ENCODE data around the gene PCDH9. TPM values are rescaled to one million over a fixed set of nuclear protein-coding genes. Genes with fewer than 3 reads are reported as not detected.
"Not testable (repeated sequence)": the region's sequence is repeated elsewhere in the genome, so short reads cannot be mapped to it uniquely, and the experiment has no call there.

The PCDH9 gene
- total RNA-seq, 1 experiment from 2014 or later, result 5.6 TPM

DNA sequence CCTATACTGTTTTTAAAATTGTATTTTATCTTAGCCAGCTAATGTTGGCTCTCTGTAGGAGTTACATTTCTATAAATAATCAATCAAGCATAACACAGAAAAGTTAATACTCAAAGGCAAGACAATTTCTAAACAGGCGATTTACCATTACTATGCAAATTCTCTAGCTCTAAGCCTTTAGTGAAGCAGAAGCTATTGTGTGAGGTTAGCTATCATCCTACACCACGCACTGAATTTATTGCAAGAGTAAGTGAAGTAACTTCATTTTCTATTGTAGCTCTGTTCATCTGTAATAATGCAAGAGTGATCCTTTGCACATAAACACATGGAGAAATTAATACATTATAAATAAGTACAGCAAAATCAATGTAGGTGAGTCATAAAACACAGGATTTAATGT, 439.3 kb downstream of the PCDH9 start:
- H3K36me3 ChIP-seq, result no peaks in the 10 kb centered on the region
- H3K27ac ChIP-seq, result no peak overlapping the region
- DNase-seq, result no peak
- H3K4me1 ChIP-seq, result peaks cover 10% of the 10 kb centered on the region
- H3K27me3 ChIP-seq, result no peaks in the 10 kb centered on the region
- no peak overlapping the region for H3K4me3 ChIP-seq
- no peaks in the 10 kb centered on the region for H3K9me3 ChIP-seq (replicated peaks)

DNA sequence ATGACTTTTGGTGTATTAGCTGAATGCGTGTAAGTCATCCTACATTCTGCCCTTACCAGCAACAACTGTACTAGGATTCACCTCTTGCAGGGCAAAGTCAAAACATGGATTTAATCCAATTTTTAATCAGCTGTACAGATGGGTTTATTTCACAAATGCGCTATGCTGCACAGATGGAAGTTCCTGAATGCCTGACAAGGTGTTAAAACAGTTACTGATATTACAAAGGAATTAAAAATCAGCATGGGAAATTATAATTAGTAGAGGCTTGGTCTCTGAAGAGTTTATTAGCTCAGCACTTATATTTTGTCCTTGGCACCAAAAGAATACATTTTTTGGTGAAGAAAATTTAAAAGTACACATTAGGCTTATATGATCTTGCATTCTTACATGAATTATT, 448.9 kb downstream of the PCDH9 start:
- H3K27me3 ChIP-seq, result no peaks in the 10 kb centered on the region
- no peak overlapping the region for H3K4me3 ChIP-seq
- DNase-seq, result no peak
- H3K9me3 ChIP-seq (replicated peaks), result no peaks in the 10 kb centered on the region
- no peaks in the 10 kb centered on the region for H3K4me1 ChIP-seq
- H3K36me3 ChIP-seq, result no peaks in the 10 kb centered on the region
- H3K27ac ChIP-seq, result no peak overlapping the region

DNA sequence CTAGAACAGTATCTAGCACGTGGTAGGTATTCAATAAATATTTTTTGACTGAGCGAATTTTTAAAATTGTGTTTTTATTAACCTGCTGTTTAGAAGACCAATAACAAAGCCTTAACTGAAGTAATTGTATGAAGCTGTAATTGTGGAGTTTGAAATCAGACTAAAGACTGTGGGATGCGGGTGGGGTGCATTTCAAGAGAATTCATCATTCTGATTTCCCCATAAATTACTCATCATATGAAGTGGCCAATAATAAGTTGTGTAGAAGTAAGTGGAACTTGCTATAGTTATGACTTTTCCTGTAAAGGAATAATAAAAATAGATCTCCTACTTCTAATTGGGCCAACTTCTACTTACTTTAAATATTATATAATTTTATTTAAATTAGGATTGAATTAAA, 449.3 kb downstream of the PCDH9 start:
- Histone ChIP-seq H3K4me3 (no peak overlapping the region), H3K9me3 (replicated peaks) (no peaks in the 10 kb centered on the region), H3K27ac (no peak overlapping the region), H3K4me1 (no peaks in the 10 kb centered on the region), H3K27me3 (no peaks in the 10 kb centered on the region), H3K36me3 (no peaks in the 10 kb centered on the region)
- DNase-seq, result no peak

DNA sequence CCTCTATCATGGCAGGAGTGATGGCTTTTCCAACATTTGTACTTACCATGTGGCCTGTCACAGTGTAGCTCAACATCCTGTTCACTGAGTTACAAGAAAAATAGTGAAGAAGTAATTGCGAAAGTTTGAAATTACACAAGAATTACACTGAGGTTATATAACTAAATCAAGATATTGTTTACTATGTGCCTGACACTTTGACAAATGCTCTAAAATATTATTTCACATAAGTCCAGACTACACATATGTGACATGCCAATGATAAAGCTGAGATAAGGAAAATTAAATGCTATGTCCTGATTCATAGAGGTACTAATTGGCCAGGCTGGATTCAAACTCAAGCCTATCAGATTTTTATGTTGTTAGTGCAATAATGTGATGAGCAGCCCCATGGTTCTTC, 451.7 kb downstream of the PCDH9 start:
- no peaks in the 10 kb centered on the region for H3K4me1 ChIP-seq
- no peaks in the 10 kb centered on the region for H3K36me3 ChIP-seq
- no peaks in the 10 kb centered on the region for H3K9me3 ChIP-seq (replicated peaks)
- H3K27ac ChIP-seq, result no peak overlapping the region
- H3K4me3 ChIP-seq, result no peak overlapping the region
- DNase-seq, result no peak
- H3K27me3 ChIP-seq, result no peaks in the 10 kb centered on the region

DNA sequence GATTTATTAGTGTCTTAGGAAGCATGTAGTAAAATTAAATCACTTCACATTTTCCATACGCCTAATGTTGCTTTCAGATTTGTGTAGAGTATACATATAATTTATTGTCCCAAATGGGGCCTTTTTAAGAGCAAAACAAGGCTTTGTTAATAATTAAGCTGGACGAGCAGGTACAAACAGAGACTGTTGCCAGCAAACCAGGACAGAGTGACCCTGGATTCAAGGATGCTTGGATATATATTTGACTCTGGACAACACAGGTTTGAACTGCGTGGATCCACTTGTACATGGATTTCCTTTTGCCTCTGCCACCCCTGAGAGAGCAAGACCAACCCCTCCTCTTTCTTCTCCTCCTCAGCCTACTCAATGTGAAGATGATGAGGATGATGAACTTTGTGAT, 454.9 kb downstream of the PCDH9 start:
- DNase-seq, result no peak
- no peaks in the 10 kb centered on the region for H3K36me3 ChIP-seq
- no peaks in the 10 kb centered on the region for H3K4me1 ChIP-seq
- H3K9me3 ChIP-seq (replicated peaks), result no peaks in the 10 kb centered on the region
- H3K27ac ChIP-seq, result no peak overlapping the region
- H3K4me3 ChIP-seq, result no peak overlapping the region
- H3K27me3 ChIP-seq, result no peaks in the 10 kb centered on the region

DNA sequence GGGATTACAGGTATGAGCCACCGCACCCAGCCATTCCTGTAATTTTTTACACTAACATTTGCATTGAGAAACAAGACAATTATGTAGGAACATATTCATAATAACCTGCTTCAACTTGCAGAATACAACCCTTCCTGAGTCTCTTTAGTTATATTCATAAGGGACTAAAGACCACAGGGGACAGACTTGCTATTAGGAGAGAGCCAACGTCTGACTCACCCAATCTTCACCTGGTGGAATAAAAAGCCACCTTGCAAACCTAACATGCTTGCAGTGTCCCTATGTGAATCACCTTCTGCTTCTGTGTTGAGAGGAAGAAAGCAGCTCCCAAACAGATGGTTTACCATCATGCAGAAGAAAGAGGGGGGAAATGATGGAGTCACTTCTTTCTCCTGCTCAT, 456.1 kb downstream of the PCDH9 start:
- DNase-seq, result no peak
- H3K9me3 ChIP-seq (replicated peaks), result no peaks in the 10 kb centered on the region
- H3K36me3 ChIP-seq, result no peaks in the 10 kb centered on the region
- no peak overlapping the region for H3K27ac ChIP-seq
- no peaks in the 10 kb centered on the region for H3K4me1 ChIP-seq
- H3K27me3 ChIP-seq, result no peaks in the 10 kb centered on the region
- H3K4me3 ChIP-seq, result no peak overlapping the region

DNA sequence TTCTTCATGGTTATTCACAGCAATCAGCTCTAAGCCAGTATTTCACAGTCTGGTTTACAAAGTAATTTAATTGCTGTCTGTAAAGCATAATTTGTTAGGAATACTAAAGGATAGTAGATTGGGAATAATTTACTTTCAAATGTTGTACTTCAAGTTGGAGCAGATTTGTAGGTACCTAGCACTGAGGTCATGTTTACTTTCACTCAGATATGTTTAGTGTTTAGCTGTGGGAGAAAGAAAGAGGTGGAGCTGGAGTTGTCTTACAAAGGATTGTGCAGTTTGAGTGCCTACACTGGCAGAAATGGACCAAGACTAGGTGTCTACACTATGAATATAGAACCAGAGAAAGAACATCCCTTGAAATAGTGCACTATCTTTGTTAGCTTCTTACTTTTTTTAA, 464.6 kb downstream of the PCDH9 start:
- Histone ChIP-seq H3K27ac (no peak overlapping the region), H3K27me3 (no peaks in the 10 kb centered on the region), H3K4me3 (no peak overlapping the region), H3K9me3 (replicated peaks) (peaks cover 3% of the 10 kb centered on the region; the same call in 1 of the 2 replicates), H3K36me3 (no peaks in the 10 kb centered on the region), H3K4me1 (no peaks in the 10 kb centered on the region)
- DNase-seq, result no peak

DNA sequence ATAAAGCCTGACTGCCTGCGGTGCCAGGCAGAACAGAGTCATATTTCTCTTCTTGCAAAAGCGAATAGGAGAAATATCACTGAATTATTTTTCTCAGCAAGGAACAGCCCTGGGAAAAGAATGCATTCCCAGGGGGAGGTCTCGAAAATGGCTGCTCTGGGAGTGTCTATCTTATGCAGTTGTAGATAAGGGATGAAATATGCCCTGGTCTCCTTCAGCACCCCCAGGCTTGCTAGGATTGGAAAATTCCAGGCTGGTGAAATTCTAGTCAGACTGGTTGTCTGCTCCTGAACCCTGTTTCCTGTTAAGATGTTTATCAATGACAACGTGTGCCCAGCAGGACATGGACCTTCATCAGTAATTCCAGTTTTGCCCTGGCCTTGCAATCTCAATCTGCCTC, 469.5 kb downstream of the PCDH9 start:
- H3K27me3 ChIP-seq; H3K27ac ChIP-seq; H3K9me3 ChIP-seq (replicated peaks); H3K4me3 ChIP-seq; H3K4me1 ChIP-seq; H3K36me3 ChIP-seq; DNase-seq: not testable (repeated sequence)

DNA sequence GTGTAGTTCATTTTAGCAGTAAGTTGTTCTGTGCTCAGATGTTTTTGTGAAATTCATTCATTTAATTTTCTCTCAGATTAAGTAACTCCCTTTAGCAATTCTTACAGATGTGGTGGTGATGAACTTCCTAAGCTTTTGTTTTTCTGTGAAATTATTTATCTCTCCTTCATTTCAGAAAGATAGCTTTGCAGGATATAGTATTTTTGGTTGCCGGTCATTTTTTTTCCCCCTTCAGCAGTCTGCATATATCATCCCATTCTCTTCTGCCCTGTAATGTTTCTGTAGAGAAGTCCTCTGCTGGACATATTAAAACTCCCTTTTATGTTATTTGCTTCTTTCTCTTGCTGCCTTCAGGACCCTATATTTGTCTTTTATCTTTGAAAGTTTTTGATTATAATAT, 470.2 kb downstream of the PCDH9 start:
- H3K4me1 ChIP-seq, result no peaks in the 10 kb centered on the region
- H3K27me3 ChIP-seq, result no peaks in the 10 kb centered on the region
- no peak for DNase-seq
- peaks cover 5% of the 10 kb centered on the region; the same call in 1 of the 2 replicates for H3K9me3 ChIP-seq (replicated peaks)
- H3K36me3 ChIP-seq, result no peaks in the 10 kb centered on the region
- H3K4me3 ChIP-seq, result no peak overlapping the region
- H3K27ac ChIP-seq, result no peak overlapping the region

DNA sequence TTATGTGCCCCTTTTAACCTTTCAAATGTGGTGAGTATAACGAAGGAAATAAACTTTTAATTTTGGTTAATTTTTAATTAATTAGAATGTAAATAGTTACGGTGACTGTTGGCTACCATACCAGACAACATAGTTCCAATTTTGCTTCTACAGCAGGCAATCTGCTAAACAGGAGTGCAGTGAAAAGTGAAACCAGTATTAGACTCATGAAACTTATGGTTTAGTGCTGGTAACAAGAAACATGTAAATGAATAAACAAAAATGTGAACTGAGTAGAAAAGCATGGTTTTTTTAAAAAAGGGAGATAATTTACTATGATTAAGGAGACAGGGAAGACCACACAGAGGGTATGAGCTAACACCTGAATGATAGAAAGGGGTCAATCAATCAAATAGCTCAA, 478.4 kb downstream of the PCDH9 start:
- Histone ChIP-seq H3K27me3 (no peaks in the 10 kb centered on the region), H3K4me1 (no peaks in the 10 kb centered on the region)
- DNase-seq, result no peak

DNA sequence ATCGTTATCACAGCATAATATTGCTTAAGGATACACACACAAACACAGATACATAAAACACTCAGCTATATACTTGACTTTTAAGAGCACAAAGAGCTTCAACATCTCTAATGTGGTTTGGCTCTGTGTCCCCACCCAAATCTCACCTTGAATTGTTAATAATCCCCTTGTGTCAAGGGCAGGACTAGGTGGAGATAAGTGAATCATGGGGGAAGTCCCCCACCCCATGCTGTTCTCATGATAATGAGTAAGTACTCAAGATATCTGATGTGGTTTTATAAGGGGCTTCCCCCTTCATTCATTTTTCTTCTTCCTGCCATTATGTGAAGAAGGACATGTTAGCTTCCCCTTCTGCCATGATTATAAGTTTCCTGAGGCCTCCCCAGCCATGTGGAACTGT, 481.4 kb downstream of the PCDH9 start:
- DNase-seq, result no peak
- H3K4me3 ChIP-seq, result no peak overlapping the region
- H3K36me3 ChIP-seq, result no peaks in the 10 kb centered on the region
- H3K9me3 ChIP-seq (replicated peaks), result no peaks in the 10 kb centered on the region
- no peaks in the 10 kb centered on the region for H3K4me1 ChIP-seq
- H3K27me3 ChIP-seq, result no peaks in the 10 kb centered on the region
- H3K27ac ChIP-seq, result no peak overlapping the region

More for the DNA sequence above, 478.4 kb downstream of the PCDH9 start:
- Histone ChIP-seq H3K36me3 (no peaks in the 10 kb centered on the region), H3K4me3 (no peak overlapping the region), H3K27ac (no peak overlapping the region), H3K9me3 (replicated peaks) (no peaks in the 10 kb centered on the region)

DNA sequence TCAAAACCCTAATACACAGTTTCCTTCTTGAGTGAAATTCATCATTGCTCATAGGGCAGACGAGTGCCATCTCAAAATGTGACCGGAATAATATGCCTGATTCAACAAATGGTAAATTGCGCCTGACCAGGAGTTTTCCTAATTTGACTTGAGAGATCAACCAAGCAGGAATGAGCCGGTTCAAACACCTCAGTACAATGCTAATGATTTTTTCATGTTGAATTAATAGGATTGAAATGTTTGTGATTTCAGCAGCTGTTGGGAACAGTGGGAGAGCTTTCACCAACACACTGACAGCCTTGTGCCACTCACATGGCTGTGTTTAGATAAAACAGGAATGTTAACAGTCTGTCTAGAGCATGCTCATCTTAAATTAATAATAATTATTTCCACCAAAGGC, 484.8 kb downstream of the PCDH9 start:
- H3K9me3 ChIP-seq (replicated peaks), result no peaks in the 10 kb centered on the region
- no peaks in the 10 kb centered on the region for H3K36me3 ChIP-seq
- no peak overlapping the region for H3K4me3 ChIP-seq
- H3K27me3 ChIP-seq, result no peaks in the 10 kb centered on the region
- no peak overlapping the region for H3K27ac ChIP-seq
- DNase-seq, result peak in 1 of 2 experiments; percentile 24
- H3K4me1 ChIP-seq, result no peaks in the 10 kb centered on the region

DNA sequence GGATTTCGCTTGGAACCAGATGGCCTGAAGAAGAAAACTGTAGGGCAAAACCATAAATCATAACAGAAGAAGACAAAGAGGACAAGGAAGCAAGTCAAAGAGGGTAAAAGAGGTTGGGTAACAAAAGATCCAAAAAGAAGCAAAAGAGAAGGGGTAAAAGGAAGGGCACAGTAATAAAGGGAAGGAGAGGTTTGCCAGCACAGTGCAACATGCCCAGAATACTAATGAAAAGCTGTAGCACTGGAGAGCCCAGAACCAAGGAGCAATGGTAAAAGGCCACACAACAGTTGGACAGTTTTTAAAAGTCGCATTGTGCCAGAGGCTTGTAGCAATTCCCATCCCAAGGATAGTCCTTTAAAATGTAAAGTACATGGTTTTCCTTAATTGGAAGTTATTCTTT, 506.6 kb downstream of the PCDH9 start:
- no peak overlapping the region for H3K27ac ChIP-seq
- DNase-seq, result no peak
- no peak overlapping the region for H3K4me3 ChIP-seq
- no peaks in the 10 kb centered on the region for H3K9me3 ChIP-seq (replicated peaks)
- no peaks in the 10 kb centered on the region for H3K4me1 ChIP-seq
- H3K27me3 ChIP-seq, result no peaks in the 10 kb centered on the region
- H3K36me3 ChIP-seq, result no peaks in the 10 kb centered on the region

DNA sequence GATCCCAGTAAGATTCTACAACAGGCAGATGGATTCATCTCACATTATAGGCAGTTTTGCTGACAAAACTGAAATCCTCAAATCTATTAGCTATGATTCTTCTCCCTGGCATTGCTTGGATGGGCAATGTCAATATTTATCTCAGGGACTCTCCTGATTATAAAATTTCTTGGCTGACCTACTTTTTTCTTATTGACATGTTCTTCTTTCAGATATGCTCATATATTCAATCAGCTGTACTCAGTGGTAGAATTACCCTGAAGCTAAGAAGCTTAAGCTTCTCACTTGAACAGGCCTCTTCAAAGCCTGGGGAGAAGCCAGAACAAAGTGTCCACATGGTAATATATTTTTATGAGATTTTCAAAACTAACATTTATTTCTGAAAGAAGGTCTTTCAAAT, 513.6 kb downstream of the PCDH9 start:
- H3K4me3 ChIP-seq, result no peak overlapping the region
- no peaks in the 10 kb centered on the region for H3K27me3 ChIP-seq
- no peaks in the 10 kb centered on the region for H3K9me3 ChIP-seq (replicated peaks)
- H3K4me1 ChIP-seq, result no peaks in the 10 kb centered on the region
- H3K36me3 ChIP-seq, result no peaks in the 10 kb centered on the region
- no peak for DNase-seq
- no peak overlapping the region for H3K27ac ChIP-seq

DNA sequence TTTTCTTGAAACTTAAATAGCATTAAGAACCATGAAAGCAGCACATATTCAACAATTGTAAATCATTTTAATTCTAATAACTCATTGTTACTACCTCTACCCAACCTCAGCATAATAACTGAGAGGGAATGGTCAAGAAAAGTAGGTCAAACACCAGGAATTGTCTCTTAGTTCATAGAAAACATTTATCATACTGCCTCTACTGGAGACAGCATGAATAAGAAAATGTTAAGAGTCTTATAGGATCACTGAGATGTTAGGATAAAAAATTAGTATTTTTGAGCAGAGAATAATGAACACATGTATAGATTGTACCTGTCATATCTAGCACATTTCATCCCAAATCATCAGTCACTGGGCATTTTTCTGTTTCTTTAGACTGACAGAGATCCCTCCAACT, 515.3 kb downstream of the PCDH9 start:
- H3K4me3 ChIP-seq, result no peak overlapping the region
- H3K27ac ChIP-seq, result no peak overlapping the region
- no peaks in the 10 kb centered on the region for H3K36me3 ChIP-seq
- H3K9me3 ChIP-seq (replicated peaks), result no peaks in the 10 kb centered on the region
- H3K4me1 ChIP-seq, result no peaks in the 10 kb centered on the region
- no peaks in the 10 kb centered on the region for H3K27me3 ChIP-seq
- no peak for DNase-seq

DNA sequence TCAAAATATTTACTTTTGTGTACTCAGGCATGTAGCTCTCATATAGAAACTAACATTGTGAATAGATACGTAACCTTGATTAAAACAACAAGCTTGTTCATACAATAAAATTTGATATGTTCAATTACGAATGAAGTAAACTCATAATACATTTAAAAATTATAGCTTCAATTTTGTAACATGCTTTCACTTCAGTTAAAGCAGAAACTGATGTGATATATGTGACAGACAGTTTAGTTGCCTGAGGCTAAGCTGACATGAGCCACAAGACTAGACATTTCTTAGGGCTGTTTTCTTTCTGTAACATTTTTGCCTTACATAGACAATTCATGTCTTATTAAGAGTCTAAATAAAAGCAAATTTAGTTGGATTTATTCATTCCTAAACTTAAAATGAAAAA, 526.0 kb downstream of the PCDH9 start:
- no peaks in the 10 kb centered on the region for H3K27me3 ChIP-seq
- no peaks in the 10 kb centered on the region for H3K36me3 ChIP-seq
- DNase-seq, result no peak
- no peak overlapping the region for H3K4me3 ChIP-seq
- H3K9me3 ChIP-seq (replicated peaks), result 0 out of 2 replicates have a peak, but pooled peaks cover 2% of the 10 kb centered on the region
- no peak overlapping the region for H3K27ac ChIP-seq
- no peaks in the 10 kb centered on the region for H3K4me1 ChIP-seq

DNA sequence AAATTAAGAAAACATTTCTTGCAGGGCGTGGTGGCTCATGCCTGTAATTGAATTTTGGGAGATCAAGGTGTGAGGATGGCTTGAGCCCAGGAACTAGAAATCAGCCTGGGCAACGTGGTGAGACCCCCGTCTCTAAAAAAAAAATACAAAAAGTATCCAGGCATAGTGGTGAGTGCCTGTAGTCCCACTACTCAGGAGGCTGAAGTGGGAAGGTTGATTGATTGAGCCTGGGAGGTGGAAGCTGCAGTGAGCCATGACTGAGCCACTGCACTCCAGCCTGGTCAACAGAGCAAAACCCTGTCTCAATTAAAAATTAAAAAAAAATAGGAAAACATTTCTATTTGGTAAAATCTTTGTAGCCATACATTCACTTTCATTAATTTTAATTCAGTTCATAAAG, 526.5 kb downstream of the PCDH9 start:
- no peaks in the 10 kb centered on the region for H3K27me3 ChIP-seq
- no peaks in the 10 kb centered on the region for H3K36me3 ChIP-seq
- DNase-seq, result no peak
- no peak overlapping the region for H3K27ac ChIP-seq
- H3K4me1 ChIP-seq, result no peaks in the 10 kb centered on the region
- H3K4me3 ChIP-seq, result no peak overlapping the region
- H3K9me3 ChIP-seq (replicated peaks), result 0 out of 2 replicates have a peak, but pooled peaks cover 2% of the 10 kb centered on the region

Measured in SJCRH30 (cell line).